ENCODE data around the gene VWA1.
"Not testable (repeated sequence)": the region's sequence is repeated elsewhere in the genome, so short reads cannot be mapped to it uniquely, and the experiment has no call there.

The VWA1 gene

GRCh38 chr1:1415751-1416150 lies 19.7 kb upstream of the VWA1 start:
- H3K4me3 ChIP-seq (replicated peaks in 1 of 2; ENCODE audit: low read depth in 2 of 2, low read length in 2 of 2), result no peak overlapping the region
- no peak for DNase-seq (ENCODE audit: low read depth in 2 of 2)
- no peak for TF ChIP-seq CTCF (IDR thresholded peaks at IDR 0.05; ENCODE audit: low read depth, low read length)

DNA sequence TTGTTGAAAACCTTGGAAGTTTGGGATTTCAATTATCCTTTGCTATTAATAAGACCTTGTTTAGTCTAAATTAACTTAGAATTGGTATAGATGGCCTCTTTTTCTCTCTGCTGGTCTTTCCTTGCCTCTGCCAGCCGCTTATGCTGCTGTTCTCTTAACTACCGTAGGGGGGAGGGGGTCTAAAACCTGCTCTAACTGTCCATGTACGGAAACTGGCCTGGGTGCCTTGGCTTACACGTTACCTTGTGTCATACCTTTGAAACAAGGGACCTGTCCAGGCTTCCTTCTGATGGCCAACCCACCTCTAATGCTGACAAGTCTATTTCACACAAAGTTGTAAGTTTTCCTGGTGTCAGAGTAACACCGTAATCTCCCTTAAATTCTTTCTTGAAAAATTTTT lies 18.1 kb upstream of the VWA1 start:
- not testable (repeated sequence) for H3K4me3 ChIP-seq (replicated peaks in 1 of 2; ENCODE audit: low read depth in 2 of 2, low read length in 2 of 2); DNase-seq (ENCODE audit: low read depth in 2 of 2)

DNA sequence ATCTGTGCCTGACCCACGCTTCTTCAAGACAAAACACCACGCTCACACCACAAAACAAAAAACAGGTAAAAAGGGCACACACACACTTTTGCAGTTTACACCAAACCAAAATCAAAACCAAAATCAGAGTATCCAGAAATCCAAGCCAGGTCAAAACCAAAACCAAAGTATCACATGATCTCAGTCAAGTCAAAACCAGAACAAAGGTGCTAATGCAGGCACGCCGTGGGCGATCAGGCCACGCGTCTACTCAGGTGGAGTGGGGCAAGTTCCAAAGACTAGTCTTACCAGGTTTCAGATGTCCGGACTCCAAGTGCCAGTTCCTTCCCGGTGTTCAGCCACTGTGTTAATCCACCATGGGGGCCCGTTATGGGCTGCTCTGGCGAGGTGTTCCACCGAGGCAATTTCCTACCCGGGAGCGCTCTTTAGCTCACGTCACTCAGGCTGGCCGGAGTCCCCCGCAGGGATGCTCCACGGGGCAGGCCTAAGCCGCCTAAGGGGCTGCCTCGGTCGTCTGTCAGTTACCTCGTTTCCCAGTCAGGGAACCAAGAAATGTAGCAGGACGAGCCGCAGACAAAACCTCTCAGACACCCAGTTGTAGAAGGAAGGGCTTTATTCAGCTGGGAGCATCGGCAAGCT lies 17.5 kb upstream of the VWA1 start:
- DNase-seq (ENCODE audit: low read depth in 2 of 2); H3K4me3 ChIP-seq (replicated peaks in 1 of 2; ENCODE audit: low read depth in 2 of 2, low read length in 2 of 2): not testable (repeated sequence)

DNA sequence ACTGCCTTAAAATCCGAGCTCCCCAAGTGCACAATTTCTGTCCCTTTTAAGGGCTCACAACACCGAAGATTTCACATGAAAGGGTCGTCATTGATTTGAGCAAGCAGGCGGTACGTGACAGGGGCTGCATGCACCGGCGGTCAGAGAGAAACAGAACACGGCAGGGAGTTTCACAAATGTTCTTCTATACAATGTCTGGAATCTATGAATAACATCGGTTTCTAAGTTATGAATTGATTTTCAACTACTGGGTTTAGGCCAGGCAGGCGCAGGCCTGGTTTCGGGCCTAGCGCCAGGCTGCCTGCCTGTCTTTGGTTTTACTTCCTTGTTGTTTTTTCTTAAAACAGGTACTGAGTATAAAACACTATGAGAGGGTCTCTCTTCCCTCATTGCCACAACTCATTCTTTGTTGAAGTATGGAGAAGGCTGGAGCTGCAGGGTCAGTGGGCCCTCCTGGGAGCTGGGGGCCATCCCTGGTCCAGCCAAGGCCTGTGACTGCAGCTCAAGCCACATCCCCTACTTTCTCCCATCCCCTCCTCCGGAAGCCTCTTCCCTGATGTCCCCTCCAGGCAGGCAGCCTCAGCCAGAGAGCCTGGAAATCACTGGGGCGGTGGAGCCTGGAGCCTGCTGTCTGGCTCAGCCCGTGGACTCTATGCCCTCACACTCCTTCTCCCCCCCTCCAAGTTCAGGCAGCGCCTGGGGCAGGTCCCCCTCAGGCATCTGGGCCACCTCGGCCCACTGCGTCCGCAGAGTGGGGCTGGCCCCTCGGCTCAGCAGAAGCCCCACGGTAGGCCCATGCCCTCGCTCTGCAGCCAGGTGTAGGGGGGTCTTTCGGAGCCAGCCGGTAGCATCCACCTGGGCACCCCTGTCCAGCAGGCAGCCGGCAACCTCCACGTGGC lies 16.8 kb upstream of the VWA1 start:
- TF ChIP-seq CTCF (IDR thresholded peaks at IDR 0.05; ENCODE audit: low read depth, low read length), result no peak
- H3K4me3 ChIP-seq (replicated peaks in 1 of 2; ENCODE audit: low read depth in 2 of 2, low read length in 2 of 2), result no peak overlapping the region
- no peak for DNase-seq (ENCODE audit: low read depth in 2 of 2)

- no peak overlapping the region for H3K4me3 ChIP-seq (replicated peaks in 1 of 2; ENCODE audit: low read depth in 2 of 2, low read length in 2 of 2)
These were observed 16.1 kb upstream of the VWA1 start for GRCh38 chr1:1419363-1419812.

DNA sequence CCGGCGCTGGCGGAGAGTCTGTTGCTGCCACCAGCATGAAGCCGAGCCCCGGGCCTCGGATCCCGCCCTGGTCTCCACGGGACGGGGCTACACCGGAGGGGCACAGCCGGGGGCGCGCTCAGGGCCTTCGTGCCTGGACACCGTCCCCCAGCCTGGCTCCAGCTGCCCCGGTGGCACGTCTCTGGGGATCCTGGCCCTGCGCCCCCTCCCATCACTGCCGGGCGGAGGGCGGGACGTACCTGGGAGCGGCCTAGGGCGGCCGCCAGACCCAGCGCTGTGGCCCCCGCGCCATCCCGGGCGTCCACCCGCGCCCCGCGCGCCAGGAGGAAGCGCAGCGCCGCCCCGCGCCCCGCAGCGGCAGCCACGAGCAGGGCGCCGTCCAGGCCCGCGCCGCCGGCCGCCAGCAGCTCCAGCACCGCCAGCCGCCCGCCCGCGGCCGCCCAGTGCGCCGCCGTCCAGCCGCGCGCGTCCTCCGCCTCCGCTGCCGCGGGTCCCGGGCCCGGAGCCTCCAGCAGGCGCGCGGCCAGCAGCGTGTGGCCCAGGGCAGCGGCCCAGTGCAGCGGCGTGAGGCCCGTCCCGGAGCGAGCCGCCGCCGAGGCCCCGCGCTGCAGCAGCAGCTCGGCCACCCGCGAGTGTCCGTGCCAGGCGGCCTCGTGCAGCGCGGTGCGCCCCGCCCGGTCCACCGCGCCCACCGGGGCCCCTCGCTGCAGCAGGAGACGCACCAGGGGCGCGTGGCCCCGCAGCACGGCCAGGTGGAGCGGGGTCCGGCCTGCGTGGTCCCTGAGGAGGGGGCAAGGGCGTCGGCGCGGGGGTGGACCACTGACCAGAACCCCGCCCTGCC lies 15.5 kb upstream of the VWA1 start:
- H3K4me3 ChIP-seq (replicated peaks in 1 of 2; ENCODE audit: low read depth in 2 of 2, low read length in 2 of 2), result no peak overlapping the region
- no peak for DNase-seq (ENCODE audit: low read depth in 2 of 2)
- no peak for TF ChIP-seq CTCF (IDR thresholded peaks at IDR 0.05; ENCODE audit: low read depth, low read length)

More at GRCh38 chr1:1419363-1419812, 16.1 kb upstream of the VWA1 start:
- no peak for TF ChIP-seq CTCF (IDR thresholded peaks at IDR 0.05; ENCODE audit: low read depth, low read length)
- DNase-seq (ENCODE audit: low read depth in 2 of 2), result no peak

GRCh38 chr1:1420654-1421141 lies 14.8 kb upstream of the VWA1 start:
- no peak for DNase-seq (ENCODE audit: low read depth in 2 of 2)
- no peak overlapping the region for H3K4me3 ChIP-seq (replicated peaks in 1 of 2; ENCODE audit: low read depth in 2 of 2, low read length in 2 of 2)
- TF ChIP-seq CTCF (IDR thresholded peaks at IDR 0.05; ENCODE audit: low read depth, low read length), result no peak
